ENCODE data around the gene CMTM2.

GRCh38 chr16:66616592-66616991, 37.3 kb downstream of the CMTM2 start:
- TF ChIP-seq EZH2 (IDR thresholded peaks at IDR 0.05; ENCODE audit: insufficient read depth, low read length): no peak
- no peak for TF ChIP-seq CTCF (IDR thresholded peaks at IDR 0.05; ENCODE audit: insufficient read depth, low read depth, low read length)
